ENCODE measurements around the gene PLA2G3. TPM values are rescaled to one million over a fixed set of nuclear protein-coding genes. Genes with fewer than 3 reads are reported as not detected.

PLA2G3 gene
- total RNA-seq, 1 experiment from 2014 or later, result not detected

- no peak for ATAC-seq
- Histone ChIP-seq H3K4me1 (ENCODE audit: control insufficient read depth, insufficient read depth, low read length) (no peaks in the 10 kb centered on the region), H3K36me3 (ENCODE audit: control insufficient read depth, insufficient read depth, low read length) (no peaks in the 10 kb centered on the region), H3K4me3 (ENCODE audit: low read depth in 2 of 2, low read length in 2 of 2) (no peak overlapping the region), H3K9me3 (ENCODE audit: control insufficient read depth, insufficient read depth, low read depth, low read length) (no peaks in the 10 kb centered on the region), H3K27me3 (ENCODE audit: control insufficient read depth, insufficient read depth, low read length) (no peaks in the 10 kb centered on the region), H3K27ac (ENCODE audit: low read length) (no peak overlapping the region)
- intact Hi-C loops (cut with micrococcal nuclease; ENCODE audit: unreplicated experiment) (no loop called here), in situ Hi-C loops (cut with HindIII; ENCODE audit: low pct_unique_long_range_greater_than_20kb, low sequenced_read_pairs) (no loop called here)
- no peak for DNase-seq (ENCODE audit: low read depth, low spot score)
- no peak for TF ChIP-seq CTCF (IDR thresholded peaks at IDR 0.05)
- no peak for TF ChIP-seq TCF7L2 (IDR thresholded peaks at IDR 0.05; ENCODE audit: low read depth, low read length)
- TF ChIP-seq REST (IDR thresholded peaks at IDR 0.05; ENCODE audit: insufficient read depth in 1 of 2, low read depth in 2 of 2, low read length in 1 of 2), result no peak
- no peak for TF ChIP-seq SIN3A (IDR thresholded peaks at IDR 0.05; ENCODE audit: borderline replicate concordance, insufficient read depth, low read depth, low read length)
- TF ChIP-seq POLR2AphosphoS5 (IDR thresholded peaks at IDR 0.05; ENCODE audit: low read depth, low read length), result no peak
- ChIA-PET POLR2A (no interaction called here), CTCF (interaction anchor here (0.5 kb wide), 1 partner anchor 25 kb away, joined by 8 read pairs; no protein-coding TSS in a partner anchor)
- BruUV-seq (replicated peaks), result no TSS peak
Observed at GRCh38 chr22:31134688-31135087, 5.6 kb downstream of the PLA2G3 start.

- intact Hi-C loops (cut with micrococcal nuclease; ENCODE audit: unreplicated experiment), result no loop called here
- ATAC-seq, result no peak
- TF ChIP-seq TCF7L2 (IDR thresholded peaks at IDR 0.05; ENCODE audit: low read depth, low read length), result no peak
- TF ChIP-seq CTCF (IDR thresholded peaks at IDR 0.05), result no peak
- TF ChIP-seq SIN3A (IDR thresholded peaks at IDR 0.05; ENCODE audit: borderline replicate concordance, insufficient read depth, low read depth, low read length), result no peak
- no peak for TF ChIP-seq REST (IDR thresholded peaks at IDR 0.05; ENCODE audit: insufficient read depth in 1 of 2, low read depth in 2 of 2, low read length in 1 of 2)
- TF ChIP-seq POLR2AphosphoS5 (IDR thresholded peaks at IDR 0.05; ENCODE audit: low read depth, low read length), result no peak
- Histone ChIP-seq H3K27ac (ENCODE audit: low read length) (no peak overlapping the region), H3K4me3 (ENCODE audit: low read depth in 2 of 2, low read length in 2 of 2) (no peak overlapping the region), H3K36me3 (ENCODE audit: control insufficient read depth, insufficient read depth, low read length) (no peaks in the 10 kb centered on the region), H3K27me3 (ENCODE audit: control insufficient read depth, insufficient read depth, low read length) (no peaks in the 10 kb centered on the region), H3K4me1 (ENCODE audit: control insufficient read depth, insufficient read depth, low read length) (no peaks in the 10 kb centered on the region), H3K9me3 (ENCODE audit: control insufficient read depth, insufficient read depth, low read depth, low read length) (no peaks in the 10 kb centered on the region)
- no peak for DNase-seq (ENCODE audit: low read depth, low spot score)
- in situ Hi-C loops (cut with HindIII; ENCODE audit: low pct_unique_long_range_greater_than_20kb, low sequenced_read_pairs), result no loop called here
- ChIA-PET POLR2A (no interaction called here), CTCF (no interaction called here)
- no TSS peak for BruUV-seq (replicated peaks)
Observed at GRCh38 chr22:31133911-31134310, 6.4 kb downstream of the PLA2G3 start.

Data from Panc1 (cell line).